ENCODE results near the gene DAPK2.
"Not testable (repeated sequence)": the region's sequence is repeated elsewhere in the genome, so short reads cannot be mapped to it uniquely, and the experiment has no call there.

Gene DAPK2

GRCh38 chr15:63970621-63971426, 75.5 kb downstream of the DAPK2 start:
- H3K4me3 ChIP-seq (ENCODE audit: low read depth, low read length): no peak overlapping the region
- TF ChIP-seq CTCF (conservative IDR thresholded peaks at IDR 0.05; ENCODE audit: low read depth, low read length): no peak

GRCh38 chr15:63969652-63970421, 76.4 kb downstream of the DAPK2 start:
- H3K4me3 ChIP-seq (ENCODE audit: low read depth, low read length): no peak overlapping the region
- no peak for TF ChIP-seq CTCF (conservative IDR thresholded peaks at IDR 0.05; ENCODE audit: low read depth, low read length)
- DNase-seq (ENCODE audit: low read depth): no peak

More at GRCh38 chr15:63970621-63971426, 75.5 kb downstream of the DAPK2 start:
- peak; percentile 21 for DNase-seq (ENCODE audit: low read depth)

GRCh38 chr15:63968700-63969099, 77.6 kb downstream of the DAPK2 start:
- no peak for TF ChIP-seq CTCF (conservative IDR thresholded peaks at IDR 0.05; ENCODE audit: low read depth, low read length)
- no peak for DNase-seq (ENCODE audit: low read depth)

GRCh38 chr15:63968122-63968524, 78.2 kb downstream of the DAPK2 start:
- no peak overlapping the region for H3K4me3 ChIP-seq (ENCODE audit: low read depth, low read length)
- DNase-seq (ENCODE audit: low read depth): no peak
- TF ChIP-seq CTCF (conservative IDR thresholded peaks at IDR 0.05; ENCODE audit: low read depth, low read length): no peak

More at GRCh38 chr15:63968700-63969099, 77.6 kb downstream of the DAPK2 start:
- H3K4me3 ChIP-seq (ENCODE audit: low read depth, low read length): no peak overlapping the region

- DNase-seq (ENCODE audit: low read depth): no peak
- no peak for TF ChIP-seq CTCF (conservative IDR thresholded peaks at IDR 0.05; ENCODE audit: low read depth, low read length)
- no peak overlapping the region for H3K4me3 ChIP-seq (ENCODE audit: low read depth, low read length)
Measured at GRCh38 chr15:63967616-63968015, 78.7 kb downstream of the DAPK2 start.

GRCh38 chr15:63962947-63963721, 83.2 kb downstream of the DAPK2 start:
- not testable (repeated sequence) for DNase-seq (ENCODE audit: low read depth); H3K4me3 ChIP-seq (ENCODE audit: low read depth, low read length)

- DNase-seq (ENCODE audit: low read depth): no peak
- H3K4me3 ChIP-seq (ENCODE audit: low read depth, low read length): no peak overlapping the region
- TF ChIP-seq CTCF (conservative IDR thresholded peaks at IDR 0.05; ENCODE audit: low read depth, low read length): no peak
Measured at GRCh38 chr15:63953524-63953923, 92.8 kb downstream of the DAPK2 start.
